WERI-Rb-1 (cell line): ENCODE results near the gene OR10AD1.

Experiments
- DNase-seq: peaks from one replicate; pipeline ENCODE4 v3.0.0-alpha.2; 2020
- H3K27ac ChIP-seq: fragments of 250-450 bp; sonication (Bioruptor Pico); 2 replicates; pipeline ENCODE4 v1.5.1; 2020; ENCODE audit warnings: mild to moderate bottlenecking, moderate library complexity
- H3K27me3 ChIP-seq: fragments of 250-450 bp; sonication (Bioruptor Pico); 2 replicates; pipeline ENCODE4 v1.5.1; 2021; ENCODE audit warnings: mild to moderate bottlenecking, low read depth, moderate library complexity; ENCODE audit not compliant: insufficient read depth, severe bottlenecking
- H3K36me3 ChIP-seq: fragments of 250-450 bp; sonication (Bioruptor Pico); 2 replicates; pipeline ENCODE4 v1.5.1; 2020; ENCODE audit warnings: mild to moderate bottlenecking, moderate library complexity
- H3K4me3 ChIP-seq: 2 replicates; pipeline ENCODE4 v1.5.1; 2011; ENCODE audit warnings: low read depth, mild to moderate bottlenecking, control low read depth, low read length
- H3K9me3 ChIP-seq: fragments of 250-450 bp; sonication (Bioruptor Pico); 2 replicates; pipeline ENCODE4 v1.5.1; 2021; ENCODE audit warnings: mild to moderate bottlenecking, moderate library complexity; ENCODE audit not compliant: severe bottlenecking
- CTCF ChIP-seq: IDR thresholded peaks from 2 replicates; pipeline ENCODE4 v1.5.1; 2011; ENCODE audit warnings: low read depth, mild to moderate bottlenecking, control low read depth, inconsistent platforms, low read length

Gene OR10AD1

GRCh38 chr12:48189331-48190125 is 13.6 kb downstream of the OR10AD1 start:
- H3K27me3 ChIP-seq, result peaks cover 55% of the 10 kb centered on the region
- TF ChIP-seq CTCF, result peak; percentile 67
- no peak overlapping the region for H3K4me3 ChIP-seq
- H3K9me3 ChIP-seq, result no peaks in the 10 kb centered on the region
- H3K27ac ChIP-seq, result no peak overlapping the region
- H3K36me3 ChIP-seq, result no peaks in the 10 kb centered on the region
- DNase-seq, result peak; percentile 65

- no peak for DNase-seq
- Histone ChIP-seq H3K36me3 (no peaks in the 10 kb centered on the region), H3K9me3 (no peaks in the 10 kb centered on the region), H3K27me3 (peaks cover 66% of the 10 kb centered on the region), H3K27ac (no peak overlapping the region), H3K4me3 (no peak overlapping the region)
- no peak for TF ChIP-seq CTCF
These were observed 15.0 kb downstream of the OR10AD1 start for GRCh38 chr12:48187916-48188695.

- Histone ChIP-seq H3K9me3 (no peaks in the 10 kb centered on the region), H3K36me3 (no peaks in the 10 kb centered on the region), H3K4me3 (no peak overlapping the region), H3K27me3 (peaks cover 85% of the 10 kb centered on the region), H3K27ac (no peak overlapping the region)
- no peak for DNase-seq
- no peak for TF ChIP-seq CTCF
These were observed 17.7 kb downstream of the OR10AD1 start for GRCh38 chr12:48185181-48185919.

- no peak overlapping the region for H3K27ac ChIP-seq
- no peak for TF ChIP-seq CTCF
- H3K27me3 ChIP-seq, result peaks cover 86% of the 10 kb centered on the region
- no peak for DNase-seq
- H3K9me3 ChIP-seq, result no peaks in the 10 kb centered on the region
- H3K36me3 ChIP-seq, result no peaks in the 10 kb centered on the region
- no peak overlapping the region for H3K4me3 ChIP-seq
These were observed 18.6 kb downstream of the OR10AD1 start for GRCh38 chr12:48184549-48184922.

GRCh38 chr12:48183876-48184548 is 19.1 kb downstream of the OR10AD1 start:
- Histone ChIP-seq H3K4me3 (peak overlapping the region; percentile 53), H3K9me3 (no peaks in the 10 kb centered on the region), H3K27ac (no peak overlapping the region), H3K27me3 (peaks cover 87% of the 10 kb centered on the region), H3K36me3 (no peaks in the 10 kb centered on the region)
- no peak for TF ChIP-seq CTCF
- no peak for DNase-seq
